ENCODE results near the gene PRUNE2.

DNA sequence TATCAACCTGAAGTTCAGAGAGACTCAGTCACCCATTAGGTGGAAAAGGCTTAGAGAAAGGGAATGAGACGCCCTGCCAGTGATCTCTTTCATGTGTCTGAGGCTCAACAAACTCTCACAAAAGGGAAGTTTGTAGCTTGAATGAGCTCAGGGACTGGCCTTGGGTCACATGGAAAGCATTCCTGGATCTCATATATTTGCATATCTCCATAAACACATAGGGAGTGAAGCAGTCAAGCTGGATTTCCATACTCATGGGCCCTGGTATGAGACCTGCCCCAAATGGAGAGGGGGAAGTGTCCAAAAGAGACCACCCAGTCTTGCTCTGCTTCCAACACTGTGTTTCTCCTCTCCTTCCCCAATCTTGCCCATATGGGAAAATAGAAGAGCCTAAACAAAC lies 26.4 kb upstream of the PRUNE2 start:
- TF ChIP-seq, protein P1, sequence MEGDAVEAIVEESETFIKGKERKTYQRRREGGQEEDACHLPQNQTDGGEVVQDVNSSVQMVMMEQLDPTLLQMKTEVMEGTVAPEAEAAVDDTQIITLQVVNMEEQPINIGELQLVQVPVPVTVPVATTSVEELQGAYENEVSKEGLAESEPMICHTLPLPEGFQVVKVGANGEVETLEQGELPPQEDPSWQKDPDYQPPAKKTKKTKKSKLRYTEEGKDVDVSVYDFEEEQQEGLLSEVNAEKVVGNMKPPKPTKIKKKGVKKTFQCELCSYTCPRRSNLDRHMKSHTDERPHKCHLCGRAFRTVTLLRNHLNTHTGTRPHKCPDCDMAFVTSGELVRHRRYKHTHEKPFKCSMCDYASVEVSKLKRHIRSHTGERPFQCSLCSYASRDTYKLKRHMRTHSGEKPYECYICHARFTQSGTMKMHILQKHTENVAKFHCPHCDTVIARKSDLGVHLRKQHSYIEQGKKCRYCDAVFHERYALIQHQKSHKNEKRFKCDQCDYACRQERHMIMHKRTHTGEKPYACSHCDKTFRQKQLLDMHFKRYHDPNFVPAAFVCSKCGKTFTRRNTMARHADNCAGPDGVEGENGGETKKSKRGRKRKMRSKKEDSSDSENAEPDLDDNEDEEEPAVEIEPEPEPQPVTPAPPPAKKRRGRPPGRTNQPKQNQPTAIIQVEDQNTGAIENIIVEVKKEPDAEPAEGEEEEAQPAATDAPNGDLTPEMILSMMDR (IDR thresholded peaks at IDR 0.05) = no peak
- no peak for TF ChIP-seq POLR2A (IDR thresholded peaks at IDR 0.05)

Data from prostate gland (tissue), 2 donors.